ENCODE results near the gene APBB2.

- TF ChIP-seq YY1 (IDR thresholded peaks at IDR 0.05; ENCODE audit: insufficient read depth, insufficient read length), result no peak
- no peak for TF ChIP-seq ZNF274 (IDR thresholded peaks at IDR 0.05; ENCODE audit: low read depth, low read length)
- TF ChIP-seq SUZ12 (IDR thresholded peaks at IDR 0.05; ENCODE audit: extremely low read depth, insufficient read depth, insufficient read length), result no peak
Observed at GRCh38 chr4:41009411-41009810, 204.9 kb downstream of the APBB2 start.
